Right lobe of liver (tissue), 4 donors: ENCODE data around the gene ELMO1.

Experiments used
- POLR2A ChIP-seq: fragments of 450-650 bp; IDR thresholded peaks from one replicate; pipeline ENCODE4 v1.6.1; 2017; ENCODE audit warnings: antibody characterized with exemption, mild to moderate bottlenecking
- TF ChIP-seq, protein P1 (sequence below), 4 donors: fragments of 200-600 bp in 3 of 4; fragments of 450-650 bp in 1 of 4; IDR thresholded peaks; one replicate each; pipeline versions ENCODE4 v1.5.1 to v1.8.0; 2016 to 2022; ENCODE audit warnings: antibody characterized with exemption in 4 of 4, mild to moderate bottlenecking in 2 of 4
- donor health status: DM: no; HTN: no; CAD: no.
- donor health status: DM: no; HTN: no; CAD: no.
- donor health status: DM: no; HTN: yes; CAD: no.

DNA sequence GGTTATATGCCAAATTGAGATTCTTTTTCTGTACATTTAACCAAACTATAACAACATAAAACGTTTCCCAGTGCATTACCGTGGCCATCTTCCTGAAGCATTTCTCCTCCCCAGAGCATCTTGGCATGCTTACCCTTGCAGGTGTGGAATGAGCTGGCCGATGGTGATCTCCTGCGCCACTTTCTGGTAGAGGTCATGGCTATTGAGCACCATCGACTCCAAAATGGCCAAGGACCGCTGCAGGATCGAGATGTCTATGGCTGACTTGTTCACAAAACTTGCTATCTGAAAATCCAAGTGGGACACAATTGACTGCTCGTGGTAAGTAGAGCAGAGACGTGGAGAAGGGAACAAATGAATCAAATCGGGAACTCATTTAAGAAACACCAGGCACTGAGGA, 223.9 kb downstream of the ELMO1 start:
- TF ChIP-seq, protein P1, sequence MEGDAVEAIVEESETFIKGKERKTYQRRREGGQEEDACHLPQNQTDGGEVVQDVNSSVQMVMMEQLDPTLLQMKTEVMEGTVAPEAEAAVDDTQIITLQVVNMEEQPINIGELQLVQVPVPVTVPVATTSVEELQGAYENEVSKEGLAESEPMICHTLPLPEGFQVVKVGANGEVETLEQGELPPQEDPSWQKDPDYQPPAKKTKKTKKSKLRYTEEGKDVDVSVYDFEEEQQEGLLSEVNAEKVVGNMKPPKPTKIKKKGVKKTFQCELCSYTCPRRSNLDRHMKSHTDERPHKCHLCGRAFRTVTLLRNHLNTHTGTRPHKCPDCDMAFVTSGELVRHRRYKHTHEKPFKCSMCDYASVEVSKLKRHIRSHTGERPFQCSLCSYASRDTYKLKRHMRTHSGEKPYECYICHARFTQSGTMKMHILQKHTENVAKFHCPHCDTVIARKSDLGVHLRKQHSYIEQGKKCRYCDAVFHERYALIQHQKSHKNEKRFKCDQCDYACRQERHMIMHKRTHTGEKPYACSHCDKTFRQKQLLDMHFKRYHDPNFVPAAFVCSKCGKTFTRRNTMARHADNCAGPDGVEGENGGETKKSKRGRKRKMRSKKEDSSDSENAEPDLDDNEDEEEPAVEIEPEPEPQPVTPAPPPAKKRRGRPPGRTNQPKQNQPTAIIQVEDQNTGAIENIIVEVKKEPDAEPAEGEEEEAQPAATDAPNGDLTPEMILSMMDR (IDR thresholded peaks at IDR 0.05): no peak
- no peak for TF ChIP-seq POLR2A
